HG03558 (cell line): ENCODE data around the gene PPP1R36.
"Not testable (repeated sequence)": the region's sequence is repeated elsewhere in the genome, so short reads cannot be mapped to it uniquely, and the experiment has no call there.

Source experiments
- ATAC-seq: cut with Tn5 transposase; IDR thresholded peaks from one replicate; pipeline ENCODE4 v1.9.1; 2021; ENCODE audit warnings: moderate number of reproducible peaks; ENCODE audit not compliant: unreplicated experiment; ENCODE audit errors: extremely low read depth

PPP1R36 gene

GRCh38 chr14:64549791-64550620 is at the start of gene PPP1R36:
Gene PPP1R36 (plus strand): TSS chr14:64549961. CDS start chr14:64549998, 37 bp downstream.
- ATAC-seq: no peak

- ATAC-seq: no peak
These were observed 49.7 kb upstream of the PPP1R36 start for GRCh38 chr14:64500088-64500487.

DNA sequence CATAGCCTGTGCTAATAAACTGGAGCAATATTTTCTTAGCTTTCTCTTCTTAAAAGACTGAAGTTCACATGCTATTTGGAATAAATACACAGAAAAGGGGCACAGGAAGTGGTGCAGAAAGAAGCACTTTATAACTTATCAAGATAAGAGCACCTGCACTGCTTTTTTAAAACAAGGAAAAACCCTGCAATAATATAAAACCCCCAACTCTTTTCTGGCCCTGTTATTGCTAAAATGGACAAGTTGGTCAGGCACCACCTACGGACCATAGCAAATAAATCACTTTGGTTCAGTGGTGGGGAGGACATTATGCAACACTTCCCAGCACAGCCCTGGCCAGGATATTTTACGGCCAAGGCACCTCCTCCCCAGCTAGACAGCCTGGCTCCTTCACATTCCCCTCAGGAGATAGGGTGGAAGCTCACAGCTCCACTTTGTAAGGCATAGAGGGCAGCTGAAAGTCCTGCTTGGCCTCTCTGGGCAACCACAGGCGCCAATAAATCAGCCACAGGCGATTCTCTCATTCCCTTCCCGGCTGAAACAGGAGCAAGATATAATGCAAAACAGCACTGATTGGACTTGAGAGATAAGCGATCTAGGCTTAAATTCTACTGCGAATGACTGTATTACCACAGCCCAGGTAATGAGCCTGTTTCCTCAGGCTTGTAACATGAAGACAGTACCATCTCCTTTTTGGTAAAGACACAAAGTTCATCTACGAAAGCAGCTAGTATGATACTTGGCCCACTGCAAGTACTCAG is 48.2 kb upstream of the PPP1R36 start:
- no peak for ATAC-seq

GRCh38 chr14:64502456-64502855 is 47.3 kb upstream of the PPP1R36 start:
- no peak for ATAC-seq

DNA sequence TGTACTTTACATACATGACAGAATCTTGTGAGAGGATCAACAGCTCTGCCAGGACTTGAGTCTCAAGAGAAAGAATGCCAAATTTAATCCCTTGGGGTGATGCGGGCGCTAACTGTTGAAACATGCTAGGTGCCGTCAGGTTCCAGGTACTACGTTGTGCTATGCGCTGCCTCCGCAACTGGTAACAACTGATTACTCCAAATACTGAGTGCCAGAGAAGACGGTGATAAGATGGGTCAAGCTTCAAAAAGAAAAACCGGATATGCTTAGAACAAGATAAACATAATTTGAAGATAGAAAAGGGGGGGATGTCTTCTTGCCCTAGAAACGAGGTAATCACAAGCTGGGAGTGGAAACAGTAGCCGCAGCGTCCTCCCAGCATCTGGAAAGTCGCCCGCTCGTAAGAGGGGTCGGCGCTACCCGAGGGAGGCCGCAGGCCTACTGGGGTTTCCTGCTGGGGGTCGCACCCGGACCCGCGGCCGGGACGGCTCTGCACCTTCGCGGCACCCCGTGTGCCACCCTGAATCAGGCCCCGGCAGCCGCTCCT is 46.8 kb upstream of the PPP1R36 start:
- ATAC-seq: no peak

DNA sequence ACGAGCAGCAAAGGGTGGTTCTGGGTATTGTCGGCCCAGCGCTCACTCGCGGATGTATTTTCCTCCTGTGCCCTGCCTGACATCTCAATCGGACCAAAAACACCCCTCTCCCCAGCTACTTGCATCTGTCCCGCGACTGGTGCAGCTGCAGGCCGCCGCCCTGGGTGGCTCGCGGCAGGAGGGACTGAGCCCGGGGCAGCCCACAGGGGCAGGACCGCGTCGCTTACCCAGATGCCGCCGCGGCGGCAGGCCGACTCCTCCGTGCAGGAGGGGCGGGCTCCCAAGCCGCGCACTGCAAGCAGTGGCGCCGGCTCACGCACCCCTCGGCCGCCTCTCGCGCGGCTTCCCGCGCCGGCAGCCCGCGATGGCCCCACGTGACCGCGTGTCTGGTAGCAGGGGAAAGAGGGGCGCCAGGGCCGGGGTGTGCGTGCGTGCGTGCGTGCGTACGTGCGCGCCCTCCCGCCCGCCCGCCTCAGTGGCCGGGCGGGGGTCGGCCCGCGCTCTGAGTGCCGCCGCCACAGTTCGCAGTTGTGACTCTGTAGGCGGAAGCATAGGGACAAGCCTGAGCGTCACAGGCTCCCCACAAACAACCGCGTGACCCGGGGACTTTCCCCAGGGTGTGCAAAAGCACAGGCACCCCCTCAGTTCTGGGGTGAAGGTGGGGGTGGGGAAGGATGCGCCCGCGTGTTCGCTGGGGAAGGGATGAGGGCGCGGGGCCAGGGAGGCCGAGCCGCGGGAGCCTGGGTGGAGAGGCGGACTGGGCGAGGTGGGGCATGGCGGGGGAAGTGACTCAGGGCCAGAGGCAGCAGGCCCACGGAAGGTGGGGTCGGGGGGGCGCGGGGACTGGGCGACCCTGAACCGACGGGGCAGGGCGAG is 46.1 kb upstream of the PPP1R36 start, which contains the start of gene ZBTB25:
Gene ZBTB25 (minus strand): TSS at position 405 of the 876 bp plus-strand sequence. CDS start 13,305 bp downstream, outside the sequence.
- peak; percentile 43 for ATAC-seq

GRCh38 chr14:64504310-64504896 is 45.4 kb upstream of the PPP1R36 start, which contains the start of gene ZBTB1:
Gene ZBTB1 (plus strand): TSS chr14:64504770. CDS start chr14:64521505, 16,735 bp downstream.
- ATAC-seq: no peak

DNA sequence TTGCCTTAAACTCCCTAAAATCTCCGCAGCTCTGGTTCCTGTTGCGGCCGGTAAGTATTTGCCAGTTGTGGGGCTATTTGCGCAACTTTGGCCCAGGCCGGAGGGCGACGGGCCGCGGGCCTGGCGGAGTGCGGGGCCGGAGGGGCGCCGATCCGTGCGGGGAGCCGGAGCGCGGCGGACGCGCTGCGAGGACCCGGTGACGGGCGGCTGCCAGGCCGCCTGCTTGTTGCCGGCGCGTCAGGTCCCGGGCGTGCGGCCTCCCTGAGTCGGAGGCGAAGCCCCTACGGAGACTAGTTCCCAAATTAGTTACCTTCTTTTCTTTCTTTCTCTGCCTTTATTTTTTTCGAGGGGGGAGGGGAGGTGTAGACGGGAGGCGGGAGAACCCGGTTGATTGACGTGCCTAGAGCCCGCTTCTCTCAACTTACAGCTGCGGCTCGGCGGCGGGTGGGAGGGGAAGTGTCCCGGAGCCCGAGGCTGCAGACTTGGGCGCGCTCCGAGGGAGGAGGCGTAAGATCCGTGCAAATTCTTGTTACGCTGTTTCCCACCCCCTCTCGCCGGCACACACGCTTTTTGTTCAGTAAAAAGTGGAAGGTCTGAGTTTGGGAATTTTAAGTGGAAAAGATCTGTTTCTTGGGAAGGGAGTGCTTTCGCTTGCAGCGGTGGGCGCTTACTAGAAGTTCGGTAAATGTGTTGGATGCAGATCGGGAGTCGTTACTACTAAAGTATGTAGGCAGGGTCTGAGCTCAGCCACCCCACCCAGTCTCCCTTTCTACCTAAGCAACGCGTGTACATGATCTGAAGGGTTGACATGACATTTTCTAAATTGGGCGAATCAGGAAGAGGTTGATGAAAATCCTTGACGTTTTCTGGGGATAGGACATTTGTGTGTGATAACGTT is 44.6 kb upstream of the PPP1R36 start:
- ATAC-seq: no peak

GRCh38 chr14:64506721-64507120 is 43.0 kb upstream of the PPP1R36 start:
- ATAC-seq: no peak

DNA sequence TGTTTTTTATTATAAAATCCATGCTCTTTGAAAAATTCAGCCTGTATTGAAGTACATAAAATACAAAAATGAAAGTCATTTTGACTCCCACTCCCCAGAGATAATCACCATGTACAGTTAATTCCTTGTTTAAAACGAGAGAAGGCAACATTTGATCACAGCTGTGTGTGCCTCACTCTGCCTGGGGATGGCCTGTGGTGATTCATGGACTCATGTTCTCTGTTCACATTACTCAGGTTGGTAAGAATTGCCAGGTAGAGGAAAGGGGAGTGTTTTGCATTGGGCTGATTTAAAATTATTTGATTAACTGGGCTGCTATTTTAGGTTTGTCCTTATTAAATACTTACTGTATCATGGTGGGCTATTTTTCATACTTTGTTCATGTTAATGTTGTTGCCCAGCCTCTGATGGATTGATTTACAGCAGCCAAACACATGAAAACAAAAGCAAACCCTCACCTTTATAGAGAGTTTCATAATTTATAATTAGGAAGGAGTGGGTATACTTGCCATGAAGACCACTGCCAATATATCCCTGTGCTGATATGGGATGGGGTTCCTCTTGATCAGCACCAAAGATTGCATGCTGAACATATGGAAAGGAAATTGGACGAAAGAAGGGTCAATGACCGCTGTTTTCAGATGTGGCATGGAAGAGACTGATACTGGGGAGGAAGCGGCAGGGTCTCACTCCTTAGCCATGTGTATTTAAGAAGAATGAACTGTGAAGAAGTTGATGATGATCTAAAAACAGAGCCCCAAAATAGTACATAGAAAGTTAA is 42.2 kb upstream of the PPP1R36 start:
- ATAC-seq: no peak

DNA sequence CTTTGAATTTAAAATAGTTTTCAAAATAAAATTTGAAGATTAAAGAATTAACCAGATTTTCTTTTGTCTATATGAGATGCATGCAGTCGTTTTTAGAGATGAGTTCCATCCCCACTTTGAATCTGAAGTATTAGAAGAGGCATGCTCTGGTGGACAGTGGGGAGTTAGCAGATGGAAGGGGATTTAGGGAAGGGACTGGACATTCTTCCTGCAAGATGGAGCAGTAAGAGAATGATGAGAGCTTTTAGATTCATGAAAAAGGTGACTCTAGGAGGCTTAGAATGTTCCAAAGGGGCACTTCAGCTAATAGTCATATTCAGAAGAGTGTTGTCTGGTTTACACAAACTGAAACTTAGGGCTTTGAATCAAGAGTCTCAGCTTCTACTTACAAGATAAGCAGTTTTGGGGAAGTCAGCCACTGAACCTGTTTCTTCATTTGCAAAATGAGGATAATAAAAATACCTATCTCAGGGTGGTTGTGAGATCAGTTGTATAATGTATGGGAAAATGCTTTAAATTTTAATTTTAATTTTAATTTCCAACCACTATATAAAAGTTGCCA is 41.5 kb upstream of the PPP1R36 start:
- ATAC-seq: no peak

- ATAC-seq: no peak
These were observed 40.7 kb upstream of the PPP1R36 start for GRCh38 chr14:64509036-64509435.

GRCh38 chr14:64510825-64511671 is 38.7 kb upstream of the PPP1R36 start:
- no peak for ATAC-seq

- ATAC-seq: no peak
These were observed 36.5 kb upstream of the PPP1R36 start for GRCh38 chr14:64513271-64513670.

- no peak for ATAC-seq
These were observed 34.7 kb upstream of the PPP1R36 start for GRCh38 chr14:64515053-64515452.

- ATAC-seq: no peak
These were observed 32.8 kb upstream of the PPP1R36 start for GRCh38 chr14:64516969-64517368.

GRCh38 chr14:64517667-64518066 is 32.1 kb upstream of the PPP1R36 start:
- not testable (repeated sequence) for ATAC-seq
